SU-DHL-6 (cell line): ENCODE results near the gene PGAM2.

Experiments
- CTCF ChIP-seq: fragments of 200-600 bp; sonication (generic); IDR thresholded peaks from one replicate; pipeline ENCODE4 v1.5.1; 2017; ENCODE audit warnings: antibody characterized with exemption, mild to moderate bottlenecking, low read length, moderate library complexity; ENCODE audit not compliant: insufficient read depth, poor library complexity, severe bottlenecking
- EZH2phosphoT487 ChIP-seq: fragments of 200-600 bp; sonication (generic), shearing (Covaris generic); conservative IDR thresholded peaks from 2 replicates; pipeline ENCODE4 v1.6.1; 2018; ENCODE audit warnings: mild to moderate bottlenecking, antibody characterized with exemption, low read length, moderate library complexity, mixed read lengths

- TF ChIP-seq CTCF (no peak), EZH2phosphoT487 (no peak)
Observed at GRCh38 chr7:44105832-44106231, 40.5 kb upstream of the PGAM2 start.
